Measurements from ENCODE around the gene RALGPS2.
"Not testable (repeated sequence)": the region's sequence is repeated elsewhere in the genome, so short reads cannot be mapped to it uniquely, and the experiment has no call there.

The RALGPS2 gene

DNA sequence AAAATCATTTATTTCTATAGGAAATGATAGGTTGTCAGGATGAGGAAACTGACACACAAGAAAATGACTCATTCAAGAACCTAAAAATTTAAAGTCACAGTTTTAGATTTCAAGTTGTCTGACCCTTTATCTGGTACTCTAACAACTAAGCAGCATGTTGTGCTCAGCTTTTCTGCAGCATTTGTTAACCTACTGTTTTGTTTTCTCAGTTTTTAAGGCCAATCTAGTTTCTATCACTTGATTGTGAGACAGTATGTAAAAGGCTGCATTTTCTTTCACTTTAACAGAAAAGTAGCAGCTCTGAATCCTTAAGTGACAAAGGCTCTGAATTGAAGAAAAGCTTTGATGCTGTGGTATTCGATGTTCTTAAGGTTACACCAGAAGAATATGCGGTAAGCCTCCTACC is 59.1 kb downstream of the RALGPS2 start:
- DNase-seq: no peak

DNA sequence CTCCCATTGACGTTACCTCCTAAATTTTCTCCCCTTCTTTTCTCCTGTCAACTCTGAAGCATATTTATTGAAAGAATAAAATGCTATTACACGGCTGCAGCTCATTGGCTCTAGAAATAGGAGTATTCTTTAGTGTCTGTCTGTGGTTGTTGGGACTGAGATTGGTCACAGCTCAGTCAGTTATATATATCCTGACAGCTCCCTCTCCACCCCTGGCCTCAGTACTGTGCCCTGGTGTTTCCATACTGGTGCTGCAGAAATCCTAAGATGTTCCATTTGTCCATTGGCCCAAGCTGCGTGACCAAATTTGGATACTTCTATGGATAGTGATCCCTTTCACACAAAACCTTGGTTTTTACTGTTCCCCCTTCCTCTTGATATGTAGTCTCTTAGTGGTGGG is 67.3 kb downstream of the RALGPS2 start:
- DNase-seq: no peak

DNA sequence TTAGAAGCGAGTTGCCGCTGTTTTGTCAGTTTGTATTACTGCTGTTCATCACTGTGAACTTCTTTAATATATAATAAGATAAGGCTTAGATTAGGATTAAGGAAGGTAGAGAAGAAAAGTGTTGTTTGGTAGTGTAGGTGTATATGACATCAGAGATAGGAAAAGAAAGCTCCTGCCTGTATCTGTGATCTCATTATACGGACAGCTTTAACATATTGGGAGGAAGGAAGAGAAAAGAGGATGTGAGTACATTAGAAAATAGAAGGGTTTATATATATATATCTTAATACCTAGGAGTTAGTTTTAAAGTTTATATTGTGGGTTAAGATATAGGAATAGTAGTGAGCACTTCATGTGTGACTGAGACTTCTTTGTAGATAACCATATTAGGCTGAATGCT is 71.0 kb downstream of the RALGPS2 start:
- DNase-seq: no peak

DNA sequence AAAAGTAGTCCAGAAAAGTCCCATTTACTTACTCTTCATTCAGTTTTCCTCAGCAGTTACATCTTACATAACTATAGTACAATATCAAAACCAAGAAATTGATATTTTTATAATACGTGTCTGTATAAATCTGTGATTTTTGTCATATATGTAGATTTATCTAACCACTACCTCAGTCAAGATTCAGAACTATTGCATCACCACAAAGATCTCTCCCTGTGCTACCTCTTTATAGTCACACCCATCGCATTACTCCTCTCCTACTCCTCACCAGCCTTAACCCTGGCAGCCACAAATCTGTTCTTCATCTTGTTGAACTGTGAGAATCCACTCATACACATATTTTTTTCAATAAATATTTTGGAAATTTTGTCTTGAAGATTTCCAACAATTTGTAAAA is 72.5 kb downstream of the RALGPS2 start:
- no peak for DNase-seq

DNA sequence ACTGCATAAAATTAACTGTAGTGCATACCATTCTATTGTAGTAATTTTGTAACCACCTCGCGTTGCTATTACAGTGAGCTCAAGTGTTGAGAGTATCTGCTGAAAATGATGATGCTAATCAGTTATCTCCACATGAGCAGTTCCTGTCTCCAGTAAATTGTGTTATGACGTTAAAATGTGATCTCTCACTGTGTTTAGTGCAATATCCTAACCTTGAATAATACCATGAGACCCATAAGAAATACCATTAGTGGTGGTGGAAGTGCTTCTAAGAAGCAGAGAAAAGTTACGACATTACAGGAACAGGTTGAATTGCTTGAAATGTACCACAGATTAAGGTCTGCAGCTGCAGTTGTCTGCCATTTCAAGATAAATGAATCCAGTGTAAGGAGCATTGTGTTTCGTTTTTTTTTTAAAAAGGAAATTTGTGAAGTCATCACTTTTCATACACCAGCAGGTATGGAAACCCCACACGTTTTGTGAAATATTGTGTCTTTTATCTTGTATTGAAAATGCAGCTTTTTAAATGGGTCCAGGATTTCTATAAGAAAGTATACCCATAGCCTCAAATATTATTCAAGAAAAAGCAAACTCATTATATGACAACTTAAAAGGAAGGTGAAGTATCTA is 73.3 kb downstream of the RALGPS2 start:
- DNase-seq: no peak

DNA sequence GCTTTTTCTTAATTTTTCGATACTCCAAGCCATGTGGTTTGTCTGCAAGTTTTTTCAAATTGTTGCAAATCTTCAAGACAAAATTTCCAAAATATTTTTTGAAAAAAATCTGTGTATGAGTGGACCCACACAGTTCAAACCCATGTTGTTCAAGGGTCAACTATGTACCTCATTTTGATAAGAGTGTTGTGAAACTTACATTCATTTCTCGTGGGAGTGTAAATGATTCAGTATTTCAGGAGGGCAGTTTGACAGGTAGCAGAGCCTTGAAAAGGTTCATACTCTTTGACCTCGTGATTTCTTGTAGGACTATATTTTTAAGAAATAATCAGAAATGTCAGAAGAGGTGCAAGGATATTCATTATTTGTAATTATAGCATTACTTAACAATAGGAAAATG is 77.8 kb downstream of the RALGPS2 start:
- DNase-seq: no peak

DNA sequence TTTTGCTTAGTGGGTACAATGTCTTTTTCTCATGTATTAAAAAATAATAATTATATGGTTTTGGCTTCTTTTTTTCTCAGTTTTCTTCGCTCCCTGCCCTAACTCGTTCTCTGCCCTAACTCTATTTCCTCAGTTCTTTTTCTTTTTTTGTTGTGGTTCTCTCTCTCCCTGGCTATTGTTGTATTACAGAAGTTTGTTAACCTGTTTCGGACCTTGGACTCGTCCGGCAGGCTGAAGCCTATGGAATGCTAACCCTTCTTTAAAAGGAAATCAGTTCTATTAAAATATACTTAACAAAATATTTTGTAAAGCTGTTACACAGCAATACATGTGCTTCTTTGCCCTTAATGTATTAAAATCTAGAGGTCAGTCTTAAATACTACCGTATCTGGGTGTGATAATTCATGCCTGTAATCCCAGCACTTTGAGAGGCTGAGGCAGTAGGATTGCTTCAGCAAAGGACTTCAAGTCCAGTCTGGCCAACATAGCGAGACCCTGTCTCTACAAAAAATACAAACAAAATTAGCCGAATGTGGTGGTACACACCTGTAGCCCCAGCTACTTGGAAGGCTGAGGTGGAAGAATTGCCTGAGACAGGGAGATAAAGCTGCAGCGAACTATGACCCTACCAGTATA is 81.7 kb downstream of the RALGPS2 start:
- DNase-seq: no peak

DNA sequence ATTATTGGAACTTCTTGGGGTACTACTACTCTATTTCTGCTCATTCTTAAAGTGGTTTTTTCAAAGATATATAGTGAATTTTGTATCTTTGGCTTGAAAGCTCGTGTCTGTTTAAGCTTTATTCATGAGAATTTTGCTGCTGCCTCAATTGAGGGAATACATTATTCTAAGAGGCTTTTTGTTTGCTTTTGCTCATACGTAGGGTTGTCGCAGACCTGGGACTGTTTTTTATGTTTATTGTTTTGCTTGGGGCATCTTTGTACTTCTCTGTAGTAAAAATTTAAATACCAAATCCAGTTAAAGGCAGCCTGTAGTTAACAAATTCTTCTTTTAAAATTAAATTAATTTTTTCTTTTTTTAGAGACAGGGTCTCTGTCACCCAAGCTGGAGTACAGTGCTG is 83.5 kb downstream of the RALGPS2 start:
- DNase-seq: no peak

DNA sequence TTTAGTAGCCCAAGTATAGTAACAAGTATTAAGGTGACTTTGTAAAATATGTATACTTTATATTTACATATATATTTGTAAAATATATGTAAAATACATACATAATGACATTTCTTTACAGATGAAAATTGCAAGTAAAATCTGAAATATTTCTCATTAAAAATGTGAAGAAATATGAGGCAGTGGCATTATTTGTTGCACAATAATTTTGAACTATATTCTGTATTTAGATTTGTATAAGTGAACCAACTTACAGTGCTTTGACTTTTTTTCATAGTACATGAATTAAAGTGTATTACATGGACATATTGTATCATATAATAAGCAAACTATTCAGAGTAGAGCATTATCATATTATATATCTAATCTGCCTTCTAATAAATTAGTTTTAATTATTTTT is 85.5 kb downstream of the RALGPS2 start:
- DNase-seq: no peak

DNA sequence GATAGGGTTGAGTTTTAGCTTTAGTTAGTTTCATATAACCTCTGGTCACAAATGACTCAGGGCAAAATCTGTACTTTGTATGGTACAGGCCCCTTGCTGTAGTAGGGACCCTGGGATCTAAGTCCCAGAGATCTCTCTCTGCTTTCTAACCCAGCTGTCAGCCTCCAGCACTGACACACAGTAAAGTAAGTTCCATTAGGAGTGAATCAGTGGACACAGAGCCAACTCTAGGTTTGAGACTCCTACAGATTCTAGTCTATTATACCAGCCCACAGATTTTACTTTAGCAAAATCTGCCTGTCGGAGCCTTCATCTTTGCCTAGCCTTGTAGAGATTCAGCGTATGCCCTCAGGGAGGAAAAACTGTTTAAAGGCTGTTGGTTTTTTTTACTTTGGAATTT is 93.4 kb downstream of the RALGPS2 start:
- no peak for DNase-seq

DNA sequence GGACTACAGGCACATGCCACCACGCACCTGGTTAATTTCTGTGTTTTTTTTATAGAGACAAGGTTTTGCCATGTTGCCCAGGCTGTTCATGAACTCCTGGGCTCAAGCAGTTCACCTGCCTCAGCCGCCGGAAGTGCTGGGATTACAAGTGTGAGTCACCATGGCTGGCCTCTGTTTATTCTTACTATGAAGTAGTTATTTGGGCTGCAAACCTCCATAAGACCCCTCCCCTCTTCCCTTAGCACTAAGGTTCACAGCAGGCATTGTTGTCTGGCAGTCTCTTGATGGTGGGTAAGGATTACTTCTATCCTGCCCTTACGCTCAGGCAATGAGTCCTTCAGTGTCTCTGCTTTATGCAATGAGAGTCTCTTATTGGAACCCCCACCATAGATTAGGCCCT is 94.1 kb downstream of the RALGPS2 start:
- DNase-seq: no peak

DNA sequence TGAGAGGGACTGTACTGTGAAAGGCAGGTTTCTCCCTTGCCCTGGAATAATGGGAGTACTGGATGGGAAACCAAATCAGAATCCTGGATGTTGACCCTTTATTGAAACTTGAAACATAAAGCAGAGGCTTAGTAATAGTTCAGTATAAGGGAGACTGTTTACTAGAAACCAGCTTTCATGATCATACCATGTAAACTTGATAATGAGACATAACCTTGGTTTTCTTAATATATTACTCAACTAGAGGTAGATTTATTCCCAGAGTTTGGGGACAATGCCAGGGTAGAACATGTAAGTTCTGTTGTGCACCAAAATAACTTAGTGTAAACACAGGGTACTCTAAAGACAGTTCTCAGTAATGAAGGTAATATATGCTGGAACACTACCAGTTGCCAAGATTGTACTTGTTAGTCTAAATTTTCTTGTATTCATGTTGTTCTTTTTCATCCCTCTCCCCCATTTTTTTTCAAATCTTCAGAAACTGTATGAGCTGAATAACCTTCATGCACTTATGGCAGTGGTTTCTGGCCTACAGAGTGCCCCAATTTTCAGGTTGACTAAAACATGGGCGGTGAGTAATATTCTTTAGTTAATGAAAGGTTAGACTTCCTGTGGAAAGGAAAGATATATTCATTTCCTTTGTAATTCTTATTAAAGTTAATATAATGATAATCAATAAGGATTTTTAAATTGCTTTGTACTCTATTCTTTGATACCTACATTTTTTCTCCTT is 96.3 kb downstream of the RALGPS2 start:
- DNase-seq: no peak

DNA sequence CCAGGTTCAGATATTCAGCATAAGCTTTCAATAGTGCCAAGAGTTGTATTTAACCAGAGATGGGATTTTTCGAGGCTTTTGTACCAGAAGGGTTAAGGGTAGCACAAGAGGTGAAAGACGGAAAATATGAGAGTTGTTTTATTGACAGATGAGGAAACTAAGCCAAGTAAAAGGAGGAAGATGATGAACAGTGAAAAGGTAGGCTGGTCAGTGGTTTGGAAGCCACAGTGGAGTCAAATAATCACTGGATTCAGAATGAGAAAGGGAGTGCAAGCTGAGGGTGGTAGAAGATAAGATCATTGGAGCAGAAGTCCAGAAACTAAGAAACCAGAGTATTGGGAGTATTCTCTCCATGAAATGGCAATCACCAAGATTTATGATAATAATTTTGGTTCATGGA is 100.1 kb downstream of the RALGPS2 start:
- DNase-seq: no peak

DNA sequence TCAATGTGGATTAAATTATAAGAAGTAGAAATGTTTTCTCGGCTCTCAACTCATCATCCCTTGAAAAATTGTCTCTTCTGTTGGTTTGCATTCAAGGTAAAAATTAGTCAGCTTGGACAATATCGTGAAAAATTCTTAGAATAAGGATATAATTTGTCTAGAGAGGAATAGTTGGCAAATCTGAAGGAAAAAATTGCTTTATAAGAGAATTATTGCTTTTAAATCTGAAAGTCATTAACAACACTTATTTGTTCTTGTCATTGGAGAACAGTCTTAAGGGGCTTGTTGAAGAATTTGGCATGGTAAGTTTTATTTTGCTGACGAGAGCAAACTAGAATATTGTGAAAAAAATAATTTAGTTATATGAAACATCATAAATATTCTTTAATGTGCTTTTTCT is 119.4 kb downstream of the RALGPS2 start:
- DNase-seq: no peak

DNA sequence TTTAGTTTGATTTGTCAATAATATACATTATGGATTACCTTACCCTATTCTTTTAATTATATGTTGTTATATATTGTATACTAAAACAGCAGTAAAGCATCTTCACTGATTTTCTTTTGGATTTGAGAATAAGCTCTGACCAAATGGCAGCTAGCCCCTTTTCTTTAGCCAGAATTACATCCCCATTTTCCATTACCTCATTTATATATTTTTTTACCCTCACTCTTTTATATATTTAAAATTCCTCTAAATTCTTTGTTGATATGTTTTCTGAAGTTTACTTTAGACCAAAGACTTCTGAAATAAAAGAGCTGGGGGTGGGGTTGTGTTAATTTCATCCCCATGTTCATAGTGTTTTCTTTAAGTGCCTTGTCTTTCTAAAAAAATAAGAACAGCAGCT is 121.3 kb downstream of the RALGPS2 start:
- no peak for DNase-seq

DNA sequence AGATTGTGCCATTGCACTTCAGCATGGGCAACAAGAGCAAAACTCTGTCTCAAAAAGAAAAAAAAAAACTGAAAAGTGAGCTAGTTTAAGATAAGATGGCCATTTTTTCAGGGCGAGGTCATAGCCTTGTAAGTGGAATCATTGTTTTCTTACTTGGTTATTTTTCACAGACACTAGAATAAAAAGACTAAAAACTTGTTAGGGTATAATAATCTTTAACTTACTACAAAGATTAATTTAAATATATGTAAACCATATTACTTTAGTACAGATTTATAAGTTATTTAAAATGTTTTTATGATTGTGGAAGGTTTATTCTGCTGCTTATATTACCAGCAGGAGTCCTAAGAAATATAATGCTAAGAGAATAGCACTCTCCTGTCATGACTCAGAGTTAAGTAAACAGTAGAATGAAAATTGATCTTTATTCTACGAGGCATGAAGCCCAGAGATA is 122.4 kb downstream of the RALGPS2 start:
- no peak for DNase-seq

DNA sequence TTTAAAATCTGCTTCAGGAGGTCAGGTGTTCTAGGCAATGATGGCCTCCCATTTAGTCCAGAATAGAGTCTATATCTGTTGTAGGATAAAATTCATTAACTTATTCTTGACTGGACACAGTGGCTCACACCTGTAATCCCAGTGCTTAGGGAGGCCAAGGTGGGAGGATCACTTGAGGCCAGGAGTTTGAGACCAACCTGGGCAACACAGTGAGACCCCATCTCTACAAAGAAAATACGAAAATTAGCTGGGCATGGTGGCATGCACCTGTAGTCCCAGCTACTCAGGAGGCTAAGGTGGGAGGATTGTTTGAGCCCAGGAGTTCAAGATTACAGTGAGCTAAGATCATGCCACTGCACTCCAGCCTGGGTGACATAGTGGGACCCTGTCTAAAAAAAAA is 122.9 kb downstream of the RALGPS2 start:
- DNase-seq: not testable (repeated sequence)

DNA sequence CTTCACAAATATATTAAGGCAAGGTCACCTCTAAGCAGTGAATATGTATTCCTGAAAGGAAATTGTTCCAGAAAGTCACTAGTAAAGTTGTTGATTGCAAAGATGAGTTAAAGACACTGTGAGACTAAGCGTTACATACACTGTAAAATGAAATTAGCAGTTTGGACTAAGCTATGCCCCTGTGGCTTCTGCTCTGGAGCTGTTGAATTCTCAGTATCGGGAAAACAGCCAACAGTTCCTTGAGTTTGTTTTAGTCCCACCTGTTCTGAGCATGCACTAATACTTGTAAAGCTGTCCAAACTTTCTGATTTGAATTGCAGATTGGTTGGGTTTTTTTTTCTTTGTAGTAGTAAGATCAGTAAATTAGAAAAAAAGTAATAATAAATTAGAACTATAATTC is 124.9 kb downstream of the RALGPS2 start:
- DNase-seq: no peak

DNA sequence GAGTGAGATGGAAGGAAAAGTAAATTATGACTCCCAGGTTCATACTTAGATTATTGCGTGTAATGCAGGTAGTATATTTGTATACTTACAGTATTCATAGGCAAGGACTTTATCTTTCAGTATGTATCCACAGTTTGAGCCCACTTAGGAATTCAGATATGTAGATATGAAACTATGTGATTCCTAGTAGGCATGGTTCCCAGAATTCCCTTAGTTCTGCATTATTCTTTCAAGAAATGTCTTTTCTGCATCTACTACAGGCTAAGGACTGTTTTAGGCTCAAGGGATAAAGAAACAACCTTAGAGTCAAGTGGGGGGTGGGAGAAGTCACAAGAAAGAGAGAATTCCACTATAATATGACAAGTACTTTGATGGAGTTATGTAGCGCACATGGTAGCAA is 132.1 kb downstream of the RALGPS2 start:
- DNase-seq: no peak

DNA sequence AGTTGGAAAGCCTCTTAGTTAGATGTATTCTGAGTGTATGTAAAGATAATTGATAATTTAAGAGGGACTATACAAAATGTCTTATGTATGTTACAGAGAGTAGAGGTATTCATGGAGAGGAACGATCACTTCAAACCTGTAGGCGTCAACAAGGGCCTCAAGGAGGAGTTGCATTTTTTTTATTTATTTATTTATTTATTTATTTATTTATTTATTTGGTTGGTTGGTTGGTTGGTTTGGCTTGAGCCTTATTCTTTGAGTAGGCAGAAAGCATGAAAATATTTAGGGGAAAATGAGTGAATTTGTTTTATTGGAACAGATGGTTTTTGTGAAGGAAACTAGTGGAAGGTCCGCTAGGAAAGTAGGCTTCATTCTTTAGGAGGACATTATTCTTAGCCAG is 137.4 kb downstream of the RALGPS2 start:
- DNase-seq: no peak

DNA sequence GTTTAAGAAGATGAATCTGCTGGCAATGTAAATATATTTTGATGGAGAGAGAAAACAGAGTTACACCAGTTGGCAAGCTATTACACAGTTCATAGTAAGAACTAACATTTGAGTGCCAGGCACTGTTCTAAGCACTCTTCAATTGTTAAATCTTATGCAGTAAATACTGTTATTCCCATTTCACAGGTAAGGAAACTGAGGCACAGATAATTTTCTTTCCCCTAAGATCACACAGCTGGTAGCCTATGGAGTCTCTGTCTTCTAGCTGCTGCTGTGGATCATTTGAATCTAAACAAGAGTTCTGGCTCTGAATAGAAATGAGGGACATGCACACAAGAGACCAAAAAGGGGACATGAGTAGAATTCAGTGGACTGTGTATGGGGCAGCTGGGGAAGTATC is 137.8 kb downstream of the RALGPS2 start:
- no peak for DNase-seq

DNA sequence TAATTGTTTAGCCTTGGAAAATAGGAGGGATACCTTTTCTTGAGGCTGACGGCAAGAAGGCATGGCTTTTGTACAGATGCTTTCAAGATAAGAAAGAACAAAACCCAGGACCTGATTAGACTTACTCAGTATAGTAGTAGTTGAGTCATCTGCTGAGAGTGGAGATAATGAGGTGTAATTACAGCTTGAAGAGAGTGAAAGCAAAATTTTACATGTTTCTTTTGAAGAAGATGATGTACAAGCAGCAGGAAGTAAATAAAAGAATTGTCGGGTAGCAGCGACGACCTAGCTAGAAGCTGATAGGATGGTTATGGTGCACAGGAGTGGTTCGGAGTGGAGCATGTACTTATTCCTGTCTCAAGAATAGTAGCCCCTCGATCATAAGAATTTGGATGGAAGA is 139.3 kb downstream of the RALGPS2 start:
- no peak for DNase-seq

DNA sequence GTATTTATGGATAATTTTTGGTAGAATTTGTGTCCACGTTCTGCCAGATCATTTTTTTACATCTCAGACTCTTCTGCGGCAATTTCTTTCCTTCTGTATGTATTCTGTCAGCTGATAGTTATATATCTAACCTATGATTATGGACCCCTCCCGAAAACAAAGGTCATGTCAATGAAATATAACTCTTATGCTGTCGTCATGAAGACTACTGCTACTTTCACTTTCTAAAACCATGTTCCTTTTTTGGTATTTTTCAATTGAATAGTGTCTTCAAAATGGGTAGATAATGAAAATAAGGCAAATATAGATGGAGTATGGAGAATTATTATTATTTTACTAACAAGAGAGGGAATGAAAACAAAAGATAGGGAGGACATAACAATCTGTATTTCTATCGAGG is 142.6 kb downstream of the RALGPS2 start:
- DNase-seq: no peak

DNA sequence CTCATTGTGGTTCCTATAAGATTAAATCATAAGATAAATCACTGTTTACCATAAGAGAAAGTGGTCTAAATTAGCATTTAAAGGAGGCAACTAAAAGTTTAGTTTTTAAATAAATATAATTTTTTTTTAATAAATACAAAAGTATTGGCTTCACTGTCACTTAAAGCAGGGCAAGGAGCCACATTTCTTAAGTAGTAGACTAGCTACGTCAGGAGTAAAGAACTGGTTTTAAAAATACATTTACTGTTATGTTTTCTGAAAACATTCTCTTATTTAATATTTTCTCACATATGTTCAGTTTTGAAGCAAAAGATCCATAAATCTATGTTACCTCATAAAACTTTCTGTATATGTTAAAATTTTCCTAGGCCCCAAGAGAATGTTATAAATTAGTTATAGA is 143.7 kb downstream of the RALGPS2 start:
- DNase-seq: no peak
